BLaER1 treated with 17β-estradiol and CSF1 and Interleukin-3, amounts not matched to agents 10 nM and 100 nM (cell line): Measurements from ENCODE around the gene GNE.

ENCODE experiments used
- H3K27ac ChIP-seq, 11 experiments: shearing (Covaris generic); formaldehyde crosslinking; 2 replicates each; pipeline ENCODE4 v1.8.1; 2022
- H3K27me3 ChIP-seq, 11 experiments: shearing (Covaris generic); formaldehyde crosslinking; 2 replicates each; pipeline ENCODE4 v1.8.1; 2022
- H3K36me3 ChIP-seq, 11 experiments: shearing (Covaris generic); formaldehyde crosslinking; 2 replicates each; pipeline ENCODE4 v1.8.1; 2022
- H3K4me1 ChIP-seq, 10 experiments: shearing (Covaris generic); formaldehyde crosslinking; 2 replicates each; pipeline ENCODE4 v1.8.1; 2022
- H3K4me2 ChIP-seq, 11 experiments: shearing (Covaris generic); formaldehyde crosslinking; 2 replicates each; pipeline ENCODE4 v1.8.1; 2022
- H3K4me3 ChIP-seq, 10 experiments: shearing (Covaris generic); formaldehyde crosslinking; 2 replicates each; pipeline ENCODE4 v1.8.1; 2022
- H3K9ac ChIP-seq, 11 experiments: shearing (Covaris generic); formaldehyde crosslinking; 2 replicates each; pipeline ENCODE4 v1.8.1; 2022
- H3K9me3 ChIP-seq, 11 experiments: shearing (Covaris generic); formaldehyde crosslinking; replicated peaks in 1 of 11; 2 replicates each; pipeline ENCODE4 v1.8.1; 2022
- H4K20me1 ChIP-seq, 11 experiments: shearing (Covaris generic); formaldehyde crosslinking; 2 replicates each; pipeline ENCODE4 v1.8.1; 2022
- Cebpa-rat ChIP-seq, 11 experiments: shearing (Covaris generic); IDR thresholded peaks; 2 replicates each; pipeline ENCODE4 v1.8.1; 2022

Gene GNE

DNA sequence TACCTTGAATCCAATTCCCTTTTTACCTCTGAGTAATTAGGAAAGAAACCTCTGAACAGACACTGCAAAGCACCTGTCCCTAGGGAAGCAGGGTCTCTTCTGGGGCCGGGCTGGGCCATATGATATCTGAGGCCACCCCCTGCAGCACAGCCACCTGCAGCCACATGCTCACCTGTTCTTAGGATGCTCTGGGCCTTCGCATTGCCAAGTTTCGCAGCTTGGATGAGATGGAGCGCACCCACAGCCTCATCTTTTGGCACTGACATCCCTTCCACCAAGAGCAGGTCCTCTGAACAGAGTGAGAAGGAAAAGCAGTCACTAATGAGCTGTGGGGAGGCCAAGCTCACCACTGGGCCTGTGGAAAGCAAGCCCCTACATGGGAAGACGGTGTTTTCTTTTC is 40.2 kb downstream of the GNE start:
- H3K36me3 ChIP-seq = peaks cover 94 to 100% (median 96%) of the 10 kb centered on the region in 11 experiments
- peak overlapping the region in 1 of 11 experiments; percentile 54; a peak in 1 of 22 replicates for H3K9ac ChIP-seq
- peaks cover 7 to 16% (median 9%) of the 10 kb centered on the region in 11 experiments; a peak in 19 of 22 replicates for H3K9me3 ChIP-seq
- no peak overlapping the region for H3K27ac ChIP-seq
- no peak overlapping the region for H3K4me3 ChIP-seq
- peaks cover 43 to 94% (median 78%) of the 10 kb centered on the region in 11 experiments for H4K20me1 ChIP-seq
- peaks cover 0 to 18% (median 11%) of the 10 kb centered on the region in 10 experiments; a peak in 12 of 20 replicates for H3K4me1 ChIP-seq
- H3K27me3 ChIP-seq = no peaks in the 10 kb centered on the region
- no peak overlapping the region for H3K4me2 ChIP-seq
- TF ChIP-seq Cebpa-rat (IDR thresholded peaks at IDR 0.05) = no peak

- Histone ChIP-seq H3K9ac (no peak overlapping the region; a peak in 1 of 22 replicates), H3K4me3 (no peak overlapping the region), H4K20me1 (peaks cover 49 to 94% (median 84%) of the 10 kb centered on the region in 11 experiments), H3K4me1 (peaks cover 0 to 18% (median 11%) of the 10 kb centered on the region in 10 experiments; a peak in 12 of 20 replicates), H3K27ac (no peak overlapping the region), H3K4me2 (no peak overlapping the region), H3K9me3 (peaks cover 2 to 10% (median 3%) of the 10 kb centered on the region in 11 experiments; a peak in 18 of 22 replicates), H3K27me3 (no peaks in the 10 kb centered on the region), H3K36me3 (peaks cover 94 to 100% (median 96%) of the 10 kb centered on the region in 11 experiments)
- TF ChIP-seq Cebpa-rat (IDR thresholded peaks at IDR 0.05) = no peak
Measured at GRCh38 chr9:36217256-36217968, 40.8 kb downstream of the GNE start.

- peaks cover 94 to 100% (median 96%) of the 10 kb centered on the region in 11 experiments for H3K36me3 ChIP-seq
Measured at GRCh38 chr9:36214571-36214970, 43.7 kb downstream of the GNE start.

GRCh38 chr9:36213989-36214388 is 44.3 kb downstream of the GNE start:
- Histone ChIP-seq H3K27ac (no peak overlapping the region), H4K20me1 (peaks cover 79 to 100% (median 97%) of the 10 kb centered on the region in 11 experiments), H3K27me3 (no peaks in the 10 kb centered on the region), H3K9ac (no peak overlapping the region), H3K4me3 (no peak overlapping the region), H3K9me3 (no peaks in the 10 kb centered on the region), H3K4me1 (peaks cover 0 to 18% (median 11%) of the 10 kb centered on the region in 10 experiments; a peak in 12 of 20 replicates), H3K36me3 (peaks cover 94 to 100% (median 96%) of the 10 kb centered on the region in 11 experiments), H3K4me2 (no peak overlapping the region)
- TF ChIP-seq Cebpa-rat (IDR thresholded peaks at IDR 0.05) = no peak

More at GRCh38 chr9:36214571-36214970, 43.7 kb downstream of the GNE start:
- Histone ChIP-seq H3K4me3 (no peak overlapping the region), H3K4me2 (no peak overlapping the region), H3K9ac (no peak overlapping the region), H4K20me1 (peaks cover 77 to 100% (median 96%) of the 10 kb centered on the region in 11 experiments), H3K27me3 (no peaks in the 10 kb centered on the region), H3K4me1 (peaks cover 0 to 18% (median 11%) of the 10 kb centered on the region in 10 experiments; a peak in 12 of 20 replicates), H3K9me3 (no peaks in the 10 kb centered on the region), H3K27ac (no peak overlapping the region)
- TF ChIP-seq Cebpa-rat (IDR thresholded peaks at IDR 0.05) = no peak

DNA sequence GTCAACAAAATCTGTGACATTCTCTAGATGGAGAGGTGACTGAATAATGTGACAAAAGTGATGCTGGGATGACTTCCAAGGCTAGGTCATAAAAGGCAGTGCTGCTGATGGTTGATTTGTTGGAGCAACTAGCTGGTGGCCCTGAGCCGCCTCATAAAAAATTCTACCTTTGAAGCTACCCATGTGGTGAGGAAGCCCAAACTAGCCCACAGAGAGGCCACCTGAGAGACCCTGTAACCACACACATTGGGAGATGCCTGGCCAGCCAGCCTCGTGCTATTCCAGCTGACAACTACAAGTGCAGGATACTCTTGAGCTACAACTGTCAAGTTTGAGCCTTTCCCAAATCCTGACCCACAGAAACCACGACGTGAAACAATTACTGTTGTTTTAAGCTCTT is 44.9 kb downstream of the GNE start:
- no peak overlapping the region for H3K9ac ChIP-seq
- H3K4me2 ChIP-seq = no peak overlapping the region
- no peak overlapping the region for H3K27ac ChIP-seq
- no peak overlapping the region for H3K4me3 ChIP-seq
- no peaks in the 10 kb centered on the region for H3K27me3 ChIP-seq
- TF ChIP-seq Cebpa-rat (IDR thresholded peaks at IDR 0.05) = no peak
- H3K4me1 ChIP-seq = peaks cover 2 to 21% (median 13%) of the 10 kb centered on the region in 10 experiments; a peak in 18 of 20 replicates
- H4K20me1 ChIP-seq = peaks cover 84 to 100% (median 97%) of the 10 kb centered on the region in 11 experiments
- H3K36me3 ChIP-seq = peaks cover 94 to 100% (median 96%) of the 10 kb centered on the region in 11 experiments
- no peaks in the 10 kb centered on the region for H3K9me3 ChIP-seq

DNA sequence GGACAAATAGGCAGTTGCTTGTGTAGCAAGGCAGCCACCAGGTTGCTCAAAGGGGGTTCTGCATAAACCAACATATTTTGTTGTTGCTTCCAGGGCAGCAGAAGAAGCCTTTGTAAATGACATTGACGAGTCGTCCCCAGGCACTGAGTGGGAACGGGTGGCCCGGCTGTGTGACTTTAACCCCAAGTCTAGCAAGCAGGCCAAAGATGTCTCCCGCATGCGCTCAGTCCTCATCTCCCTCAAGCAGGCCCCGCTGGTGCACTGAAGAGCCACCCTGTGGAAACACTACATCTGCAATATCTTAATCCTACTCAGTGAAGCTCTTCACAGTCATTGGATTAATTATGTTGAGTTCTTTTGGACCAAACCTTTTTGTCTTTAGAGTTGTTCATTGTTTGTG is 46.7 kb downstream of the GNE start:
- H4K20me1 ChIP-seq = peaks cover 90 to 100% (median 98%) of the 10 kb centered on the region in 11 experiments
- no peaks in the 10 kb centered on the region for H3K27me3 ChIP-seq
- H3K4me1 ChIP-seq = peaks cover 17 to 40% (median 29%) of the 10 kb centered on the region in 10 experiments; a peak in 19 of 20 replicates
- H3K9me3 ChIP-seq = no peaks in the 10 kb centered on the region
- H3K9ac ChIP-seq = no peak overlapping the region
- H3K27ac ChIP-seq = no peak overlapping the region
- no peak overlapping the region for H3K4me3 ChIP-seq
- TF ChIP-seq Cebpa-rat (IDR thresholded peaks at IDR 0.05) = no peak
- H3K4me2 ChIP-seq = no peak overlapping the region
- peaks cover 94 to 100% (median 96%) of the 10 kb centered on the region in 11 experiments for H3K36me3 ChIP-seq

DNA sequence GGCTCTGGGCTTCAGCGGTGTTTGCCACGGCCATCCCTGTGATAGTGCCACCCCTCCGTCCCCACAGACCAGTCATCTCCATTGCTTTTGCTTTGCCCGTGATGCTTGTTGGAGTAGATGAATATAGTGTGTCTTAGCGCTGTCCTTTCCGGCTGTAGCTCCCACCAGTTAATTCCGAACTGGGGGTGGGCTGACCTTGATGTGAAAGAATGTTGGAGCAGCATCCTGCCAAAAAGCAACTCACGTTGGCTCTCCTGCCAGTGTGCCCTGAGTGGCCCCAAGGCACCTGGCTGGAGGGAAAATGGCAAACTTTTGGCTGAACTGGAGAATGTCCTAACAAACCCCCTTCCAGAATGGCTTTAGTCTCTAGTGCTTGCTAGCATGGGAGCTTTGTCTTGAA is 47.5 kb downstream of the GNE start:
- no peak overlapping the region for H3K9ac ChIP-seq
- no peak for TF ChIP-seq Cebpa-rat (IDR thresholded peaks at IDR 0.05)
- no peak overlapping the region for H3K4me2 ChIP-seq
- no peak overlapping the region for H3K27ac ChIP-seq
- peaks cover 98 to 100% (median 99%) of the 10 kb centered on the region in 11 experiments for H3K36me3 ChIP-seq
- H3K9me3 ChIP-seq = no peaks in the 10 kb centered on the region
- H3K4me1 ChIP-seq = peaks cover 13 to 39% (median 30%) of the 10 kb centered on the region in 10 experiments; a peak in 19 of 20 replicates
- H4K20me1 ChIP-seq = peaks cover 96 to 100% (median 100%) of the 10 kb centered on the region in 11 experiments
- no peak overlapping the region for H3K4me3 ChIP-seq
- H3K27me3 ChIP-seq = no peaks in the 10 kb centered on the region

GRCh38 chr9:36208521-36209253 is 49.6 kb downstream of the GNE start:
- Histone ChIP-seq H3K36me3 (peaks cover 100% of the 10 kb centered on the region in 11 experiments), H3K4me2 (peak overlapping the region in 3 of 11 experiments; percentile 53 to 69 (median 66); a peak in 4 of 22 replicates), H4K20me1 (peaks cover 90 to 100% (median 100%) of the 10 kb centered on the region in 11 experiments)

More at GRCh38 chr9:36208521-36209253, 49.6 kb downstream of the GNE start:
- H3K27me3 ChIP-seq = no peaks in the 10 kb centered on the region
- H3K9me3 ChIP-seq = no peaks in the 10 kb centered on the region
- peak overlapping the region in 5 of 11 experiments; percentile 51 to 74 (median 58); a peak in 10 of 22 replicates for H3K27ac ChIP-seq
- H3K9ac ChIP-seq = peak overlapping the region in 4 of 11 experiments; percentile 25 to 57 (median 42); a peak in 5 of 22 replicates
- no peak overlapping the region for H3K4me3 ChIP-seq
- no peak for TF ChIP-seq Cebpa-rat (IDR thresholded peaks at IDR 0.05)
- H3K4me1 ChIP-seq = peaks cover 10 to 39% (median 31%) of the 10 kb centered on the region in 10 experiments; a peak in 18 of 20 replicates
